GM12865 (cell line): ENCODE results near the gene ABHD16A.

Experiments used
- DNase-seq: peaks from one replicate; pipeline ENCODE4 v3.0.0; 2010; ENCODE audit warnings: low read depth
- H3K4me3 ChIP-seq: 2 replicates; pipeline ENCODE4 v1.5.1; 2011; ENCODE audit warnings: mild to moderate bottlenecking, low read depth, low read length, control low read depth
- TF ChIP-seq, protein P1 (sequence below): IDR thresholded peaks from 2 replicates; pipeline ENCODE4 v1.5.1; 2011; ENCODE audit warnings: low read length, control low read depth, low read depth, inconsistent platforms; ENCODE audit not compliant: insufficient read depth; ENCODE audit errors: missing control alignments

ABHD16A gene

DNA sequence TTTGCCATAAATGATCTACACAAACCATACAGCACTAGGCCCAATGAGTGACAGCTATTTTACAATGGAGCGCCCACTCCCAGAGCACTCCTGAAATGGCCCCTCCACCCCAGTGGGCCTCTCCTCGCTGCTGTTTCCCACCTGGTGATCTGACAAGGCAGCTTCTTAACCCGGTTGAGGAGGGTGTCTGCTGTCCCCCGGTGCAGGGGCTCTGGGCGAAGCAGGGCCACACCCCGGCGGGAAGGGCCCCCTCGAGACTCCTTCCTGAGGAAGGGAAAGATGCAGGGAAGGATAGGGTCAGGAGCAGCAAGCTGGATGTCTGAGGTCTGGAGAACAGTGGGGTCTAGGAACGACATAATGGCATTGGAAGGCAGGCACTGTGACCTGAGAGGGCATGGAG, 10.2 kb downstream of the ABHD16A start:
- DNase-seq = no peak
- TF ChIP-seq, protein P1, sequence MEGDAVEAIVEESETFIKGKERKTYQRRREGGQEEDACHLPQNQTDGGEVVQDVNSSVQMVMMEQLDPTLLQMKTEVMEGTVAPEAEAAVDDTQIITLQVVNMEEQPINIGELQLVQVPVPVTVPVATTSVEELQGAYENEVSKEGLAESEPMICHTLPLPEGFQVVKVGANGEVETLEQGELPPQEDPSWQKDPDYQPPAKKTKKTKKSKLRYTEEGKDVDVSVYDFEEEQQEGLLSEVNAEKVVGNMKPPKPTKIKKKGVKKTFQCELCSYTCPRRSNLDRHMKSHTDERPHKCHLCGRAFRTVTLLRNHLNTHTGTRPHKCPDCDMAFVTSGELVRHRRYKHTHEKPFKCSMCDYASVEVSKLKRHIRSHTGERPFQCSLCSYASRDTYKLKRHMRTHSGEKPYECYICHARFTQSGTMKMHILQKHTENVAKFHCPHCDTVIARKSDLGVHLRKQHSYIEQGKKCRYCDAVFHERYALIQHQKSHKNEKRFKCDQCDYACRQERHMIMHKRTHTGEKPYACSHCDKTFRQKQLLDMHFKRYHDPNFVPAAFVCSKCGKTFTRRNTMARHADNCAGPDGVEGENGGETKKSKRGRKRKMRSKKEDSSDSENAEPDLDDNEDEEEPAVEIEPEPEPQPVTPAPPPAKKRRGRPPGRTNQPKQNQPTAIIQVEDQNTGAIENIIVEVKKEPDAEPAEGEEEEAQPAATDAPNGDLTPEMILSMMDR = no peak
- no peak overlapping the region for H3K4me3 ChIP-seq

DNA sequence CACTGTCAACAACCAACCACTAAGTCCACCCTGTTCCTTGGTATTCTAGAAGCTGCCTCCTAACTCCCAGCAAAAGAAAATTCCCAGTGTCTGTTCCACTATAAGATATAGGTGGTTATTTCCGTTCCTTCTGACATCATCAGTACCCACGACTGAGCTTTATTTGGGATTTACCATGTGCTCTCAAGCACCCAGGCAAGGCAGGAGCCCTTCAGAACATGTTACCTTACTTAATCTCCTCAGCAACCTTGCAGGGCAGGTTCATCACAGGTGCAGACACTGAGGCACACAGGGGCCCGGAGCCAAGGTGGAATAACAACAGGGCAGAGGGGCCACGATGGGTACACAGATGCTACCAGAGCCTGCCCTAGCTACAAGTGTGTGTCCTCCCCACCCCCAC, 10.8 kb downstream of the ABHD16A start:
- DNase-seq = no peak
- TF ChIP-seq, protein P1 = no peak
- no peak overlapping the region for H3K4me3 ChIP-seq

- no peak overlapping the region for H3K4me3 ChIP-seq
- TF ChIP-seq, protein P1 = no peak
- DNase-seq = no peak
Observed at GRCh38 chr6:31691564-31692108, 11.5 kb downstream of the ABHD16A start.

GRCh38 chr6:31691078-31691463, 12.1 kb downstream of the ABHD16A start:
- no peak overlapping the region for H3K4me3 ChIP-seq
- DNase-seq = no peak
- TF ChIP-seq, protein P1 = no peak

DNA sequence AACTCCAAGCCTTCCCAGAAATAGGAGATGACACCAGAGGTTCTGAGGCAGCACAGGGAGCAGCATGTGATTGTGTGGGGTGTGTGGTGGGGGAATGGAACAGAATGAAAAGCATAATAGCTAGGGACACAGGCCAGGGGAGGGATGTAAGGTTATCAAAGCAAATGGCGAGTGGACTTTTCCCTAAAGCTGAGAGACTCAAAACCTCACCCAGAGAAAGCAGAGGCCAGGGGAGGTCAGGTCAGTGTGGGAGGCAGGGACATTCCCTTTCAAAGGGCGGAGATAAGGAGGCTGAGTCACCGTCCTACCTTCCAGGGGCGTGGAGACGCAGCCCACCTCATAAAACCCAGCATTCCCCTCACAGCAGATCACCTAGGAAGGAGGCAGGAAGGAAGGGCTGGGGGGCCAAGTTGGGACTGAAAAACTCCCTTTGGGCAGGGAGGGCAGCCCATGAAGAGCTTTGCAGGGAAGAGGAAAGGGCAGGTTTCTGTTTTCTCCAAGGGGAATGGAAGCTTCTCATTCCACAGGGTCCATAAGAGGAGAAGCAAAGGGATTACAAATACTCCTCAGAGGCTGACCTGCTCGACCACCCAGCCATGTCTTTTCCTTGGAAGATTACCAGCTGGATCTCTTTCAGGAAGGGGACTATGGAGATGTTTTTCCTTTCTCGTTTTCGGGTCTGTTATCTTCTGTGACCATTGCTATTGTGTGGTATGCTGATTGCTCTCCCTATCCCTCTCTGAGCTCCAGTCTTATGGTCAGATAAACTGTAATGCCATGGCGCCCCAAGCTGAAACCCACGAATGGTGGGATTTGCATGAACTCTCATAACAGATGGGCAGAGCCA, 12.7 kb downstream of the ABHD16A start:
- TF ChIP-seq, protein P1 = no peak
- DNase-seq = no peak
- H3K4me3 ChIP-seq = no peak overlapping the region

DNA sequence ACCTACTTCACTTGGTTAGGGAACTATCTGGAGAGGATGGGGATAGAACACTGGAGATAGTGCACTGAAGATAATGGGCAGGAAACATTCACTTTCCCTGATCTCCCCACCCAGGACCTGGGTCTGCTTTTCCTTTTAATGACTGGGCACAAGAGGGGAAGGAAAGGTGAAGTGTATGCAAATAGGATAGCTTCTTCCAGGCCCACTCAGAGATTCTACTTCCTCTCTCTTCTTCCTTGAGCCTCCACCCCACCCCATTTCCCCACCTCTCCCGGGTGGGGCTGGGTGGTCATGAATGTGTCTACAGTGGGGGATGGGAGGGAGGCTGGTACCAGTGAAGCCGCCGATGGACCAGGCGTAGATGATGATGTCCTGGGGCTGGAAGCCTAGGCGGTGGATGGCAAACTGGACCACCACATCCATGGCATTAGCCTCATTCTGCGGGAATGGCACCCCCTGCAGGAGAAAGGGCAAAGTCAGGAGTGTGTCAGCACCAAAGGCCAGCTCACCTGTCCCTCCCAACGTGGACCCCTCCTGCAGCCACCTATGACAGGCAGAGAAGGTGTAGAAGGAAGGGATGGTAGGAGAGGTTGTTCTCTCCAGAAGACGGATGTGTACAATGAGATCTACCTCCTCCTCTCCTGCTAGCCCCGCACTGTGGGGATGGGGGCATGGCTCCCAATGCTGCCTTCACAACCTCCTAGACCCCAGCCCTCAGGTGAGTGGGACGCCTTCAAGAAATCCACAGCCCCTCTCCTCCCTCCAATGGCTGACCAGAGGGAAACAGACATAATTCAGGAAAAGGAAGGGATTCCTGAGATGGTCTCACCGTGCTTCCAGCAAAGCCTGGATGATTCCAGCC, 13.6 kb downstream of the ABHD16A start:
- no peak for DNase-seq
- TF ChIP-seq, protein P1 = peak; percentile 52
- H3K4me3 ChIP-seq = no peak overlapping the region
